ENCODE data around the gene KPNA1. TPM values are rescaled to one million over a fixed set of nuclear protein-coding genes. Genes with fewer than 3 reads are reported as not detected.

The KPNA1 gene
- total RNA-seq, 1 experiment from 2014 or later, result 118 TPM

- no TSS peak for BruUV-seq (replicated peaks)
- ChIA-PET POLR2A (no interaction called here), CTCF (no interaction called here)
- Histone ChIP-seq H3K36me3 (ENCODE audit: control insufficient read depth, insufficient read depth, low read length) (no peaks in the 10 kb centered on the region), H3K27ac (ENCODE audit: low read length) (no peak overlapping the region), H3K27me3 (ENCODE audit: control insufficient read depth, insufficient read depth, low read length) (no peaks in the 10 kb centered on the region), H3K9me3 (ENCODE audit: control insufficient read depth, insufficient read depth, low read depth, low read length) (no peaks in the 10 kb centered on the region), H3K4me3 (ENCODE audit: low read depth in 2 of 2, low read length in 2 of 2) (no peak overlapping the region), H3K4me1 (ENCODE audit: control insufficient read depth, insufficient read depth, low read length) (no peaks in the 10 kb centered on the region; the same call in 1 of the 2 replicates)
- intact Hi-C loops (cut with micrococcal nuclease; ENCODE audit: unreplicated experiment), result loop anchor here (2.0 kb wide), 1 partner anchor 287 kb away; no protein-coding TSS in a partner anchor
- no peak for TF ChIP-seq REST (IDR thresholded peaks at IDR 0.05; ENCODE audit: insufficient read depth in 1 of 2, low read depth in 2 of 2, low read length in 1 of 2)
- TF ChIP-seq CTCF (IDR thresholded peaks at IDR 0.05), result no peak
- TF ChIP-seq POLR2AphosphoS5 (IDR thresholded peaks at IDR 0.05; ENCODE audit: low read depth, low read length), result no peak
- no peak for TF ChIP-seq TCF7L2 (IDR thresholded peaks at IDR 0.05; ENCODE audit: low read depth, low read length)
- no peak for TF ChIP-seq SIN3A (IDR thresholded peaks at IDR 0.05; ENCODE audit: borderline replicate concordance, insufficient read depth, low read depth, low read length)
- DNase-seq (ENCODE audit: low read depth, low spot score), result no peak
- in situ Hi-C loops (cut with HindIII; ENCODE audit: low pct_unique_long_range_greater_than_20kb, low sequenced_read_pairs), result no loop called here
- no peak for ATAC-seq
Observed at GRCh38 chr3:122391681-122392446, 122.9 kb downstream of the KPNA1 start.

- H3K4me1 ChIP-seq (ENCODE audit: control insufficient read depth, insufficient read depth, low read length), result no peaks in the 10 kb centered on the region; the same call in 1 of the 2 replicates
- H3K36me3 ChIP-seq (ENCODE audit: control insufficient read depth, insufficient read depth, low read length), result no peaks in the 10 kb centered on the region
- H3K27me3 ChIP-seq (ENCODE audit: control insufficient read depth, insufficient read depth, low read length), result no peaks in the 10 kb centered on the region
- intact Hi-C loops (cut with micrococcal nuclease; ENCODE audit: unreplicated experiment), result no loop called here
- POLR2A ChIA-PET, result interaction anchor here (0.6 kb wide), 2 partner anchors 40 to 123 kb away, joined by 3 to 5 read pairs; no protein-coding TSS in a partner anchor
- CTCF ChIA-PET, result interaction anchor here (0.7 kb wide), 1 partner anchor 22 kb away, joined by 4 read pairs; no protein-coding TSS in a partner anchor
- H3K4me3 ChIP-seq (ENCODE audit: low read depth in 2 of 2, low read length in 2 of 2), result no peak overlapping the region
- H3K27ac ChIP-seq (ENCODE audit: low read length), result no peak overlapping the region
- DNase-seq (ENCODE audit: low read depth, low spot score), result no peak
- in situ Hi-C loops (cut with HindIII; ENCODE audit: low pct_unique_long_range_greater_than_20kb, low sequenced_read_pairs), result no loop called here
- no peak for TF ChIP-seq TCF7L2 (IDR thresholded peaks at IDR 0.05; ENCODE audit: low read depth, low read length)
- TF ChIP-seq CTCF (IDR thresholded peaks at IDR 0.05), result no peak
- TF ChIP-seq POLR2AphosphoS5 (IDR thresholded peaks at IDR 0.05; ENCODE audit: low read depth, low read length), result no peak
- no peak for TF ChIP-seq SIN3A (IDR thresholded peaks at IDR 0.05; ENCODE audit: borderline replicate concordance, insufficient read depth, low read depth, low read length)
- TF ChIP-seq REST (IDR thresholded peaks at IDR 0.05; ENCODE audit: insufficient read depth in 1 of 2, low read depth in 2 of 2, low read length in 1 of 2), result no peak
- no peaks in the 10 kb centered on the region for H3K9me3 ChIP-seq (ENCODE audit: control insufficient read depth, insufficient read depth, low read depth, low read length)
- BruUV-seq (replicated peaks), result no TSS peak
- ATAC-seq, result no peak
Observed at GRCh38 chr3:122390665-122391064, 124.1 kb downstream of the KPNA1 start.

Data from Panc1 (cell line).